OCI-LY1 (cell line): ENCODE data around the gene SEPTIN8.
A peak's percentile ranks its signal among the peaks of the same experiment; 100 is the strongest.

ENCODE experiments used
- H2AFZ ChIP-seq: fragments of 200-600 bp; sonication (generic), shearing (Covaris generic); 2 replicates; pipeline ENCODE4 v1.6.0; 2014; ENCODE audit warnings: antibody characterized with exemption, mild to moderate bottlenecking, low read length
- H3F3A ChIP-seq: fragments of 200-600 bp; sonication (generic), shearing (Covaris generic); 2 replicates; pipeline ENCODE4 v1.6.0; 2014; ENCODE audit warnings: mild to moderate bottlenecking, antibody characterized with exemption, low read length, moderate library complexity; ENCODE audit not compliant: insufficient read depth
- H3K27ac ChIP-seq: fragments of 200-600 bp; sonication (generic); 2 replicates; pipeline ENCODE4 v1.5.1; 2014; ENCODE audit warnings: low read length, mixed run types, mild to moderate bottlenecking, low read depth; ENCODE audit not compliant: poor library complexity, severe bottlenecking
- H3K27me3 ChIP-seq: fragments of 200-600 bp; sonication (generic); 2 replicates; pipeline ENCODE4 v1.6.0; 2014; ENCODE audit warnings: antibody characterized with exemption, mild to moderate bottlenecking, low read length, moderate library complexity; ENCODE audit not compliant: insufficient read depth
- H3K36me3 ChIP-seq: fragments of 200-600 bp; sonication (generic); 2 replicates; pipeline ENCODE4 v1.6.1; 2014; ENCODE audit warnings: mild to moderate bottlenecking, antibody characterized with exemption, low read length, moderate library complexity, mixed read lengths; ENCODE audit not compliant: insufficient read depth
- H3K4me1 ChIP-seq: fragments of 200-600 bp; sonication (generic); 2 replicates; pipeline ENCODE4 v1.5.1; 2014; ENCODE audit warnings: mild to moderate bottlenecking, low read length, moderate library complexity; ENCODE audit not compliant: insufficient read depth, severe bottlenecking
- H3K4me2 ChIP-seq: fragments of 200-600 bp; sonication (generic), shearing (Covaris generic); 2 replicates; pipeline ENCODE4 v1.6.1; 2014; ENCODE audit warnings: low read length
- H3K4me3 ChIP-seq: fragments of 200-600 bp; sonication (generic); 2 replicates; pipeline ENCODE4 v1.5.1; 2014; ENCODE audit warnings: low read length, low read depth, mild to moderate bottlenecking, mixed read lengths; ENCODE audit not compliant: poor library complexity, severe bottlenecking
- H3K79me2 ChIP-seq: fragments of 200-600 bp; shearing (Covaris generic); 2 replicates; pipeline ENCODE4 v1.6.1; 2016; ENCODE audit warnings: mixed run types, low read length, mixed read lengths; ENCODE audit not compliant: insufficient read depth
- H3K9ac ChIP-seq: fragments of 200-600 bp; sonication (generic), shearing (Covaris generic); 2 replicates; pipeline ENCODE4 v1.6.1; 2014; ENCODE audit warnings: mild to moderate bottlenecking, low read length, mixed read lengths
- H3K9me2 ChIP-seq: fragments of 200-600 bp; sonication (generic), shearing (Covaris generic); 2 replicates; pipeline ENCODE4 v1.6.1; 2014; ENCODE audit warnings: low read depth, mild to moderate bottlenecking, low read length, mixed read lengths
- H3K9me3 ChIP-seq: fragments of 200-600 bp; shearing (Covaris generic); 2 replicates; pipeline ENCODE4 v1.6.1; 2014; ENCODE audit warnings: low read length, mixed read lengths
- H4K20me1 ChIP-seq: fragments of 200-600 bp; sonication (generic), shearing (Covaris generic); 2 replicates; pipeline ENCODE4 v1.6.0; 2016; ENCODE audit warnings: mild to moderate bottlenecking, low read length; ENCODE audit not compliant: insufficient read depth
- EZH2 ChIP-seq: fragments of 200-600 bp; sonication (generic), shearing (Covaris generic); IDR thresholded peaks from 2 replicates; pipeline ENCODE4 v1.8.0; 2017; ENCODE audit warnings: borderline replicate concordance, mixed run types, mild to moderate bottlenecking, antibody characterized with exemption, low read length, moderate library complexity, mixed read lengths
- TF ChIP-seq, protein P1 (sequence below): fragments of 200-600 bp; sonication (generic), shearing (Covaris generic); IDR thresholded peaks from 2 replicates; pipeline ENCODE4 v1.5.1; 2017; ENCODE audit warnings: mild to moderate bottlenecking, antibody characterized with exemption, low read length, moderate library complexity, mixed read lengths

Gene SEPTIN8

DNA sequence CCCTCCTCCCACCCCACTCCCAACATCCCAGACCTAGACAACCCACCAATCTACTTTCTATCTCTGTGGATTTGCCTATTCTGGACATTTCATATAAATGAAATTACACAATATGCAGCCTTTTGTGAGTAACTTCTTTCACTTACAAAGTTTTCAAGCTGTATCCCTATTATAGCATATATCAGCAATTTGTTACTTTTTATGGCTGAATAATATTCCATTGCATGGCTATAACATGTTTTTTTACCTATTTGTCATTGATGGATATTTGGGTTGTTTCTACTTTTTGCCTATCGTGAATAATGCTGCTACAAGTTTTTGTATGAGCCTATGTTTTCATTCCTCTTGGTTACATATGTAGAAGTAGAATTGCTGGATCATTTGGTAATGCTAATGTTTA, 37.8 kb downstream of the SEPTIN8 start:
- Histone ChIP-seq H4K20me1 (no peaks in the 10 kb centered on the region), H3K4me2 (no peak overlapping the region), H3K9me2 (no peaks in the 10 kb centered on the region), H3K27me3 (peaks cover 3% of the 10 kb centered on the region; the same call in 1 of the 2 replicates), H2AFZ (no peak overlapping the region), H3K79me2 (no peaks in the 10 kb centered on the region), H3K4me3 (no peak overlapping the region), H3K27ac (no peak overlapping the region), H3K9me3 (no peaks in the 10 kb centered on the region), H3F3A (no peaks in the 10 kb centered on the region), H3K4me1 (peaks cover 21% of the 10 kb centered on the region), H3K36me3 (no peaks in the 10 kb centered on the region), H3K9ac (no peak overlapping the region)
- no peak for TF ChIP-seq EZH2
- TF ChIP-seq, protein P1, sequence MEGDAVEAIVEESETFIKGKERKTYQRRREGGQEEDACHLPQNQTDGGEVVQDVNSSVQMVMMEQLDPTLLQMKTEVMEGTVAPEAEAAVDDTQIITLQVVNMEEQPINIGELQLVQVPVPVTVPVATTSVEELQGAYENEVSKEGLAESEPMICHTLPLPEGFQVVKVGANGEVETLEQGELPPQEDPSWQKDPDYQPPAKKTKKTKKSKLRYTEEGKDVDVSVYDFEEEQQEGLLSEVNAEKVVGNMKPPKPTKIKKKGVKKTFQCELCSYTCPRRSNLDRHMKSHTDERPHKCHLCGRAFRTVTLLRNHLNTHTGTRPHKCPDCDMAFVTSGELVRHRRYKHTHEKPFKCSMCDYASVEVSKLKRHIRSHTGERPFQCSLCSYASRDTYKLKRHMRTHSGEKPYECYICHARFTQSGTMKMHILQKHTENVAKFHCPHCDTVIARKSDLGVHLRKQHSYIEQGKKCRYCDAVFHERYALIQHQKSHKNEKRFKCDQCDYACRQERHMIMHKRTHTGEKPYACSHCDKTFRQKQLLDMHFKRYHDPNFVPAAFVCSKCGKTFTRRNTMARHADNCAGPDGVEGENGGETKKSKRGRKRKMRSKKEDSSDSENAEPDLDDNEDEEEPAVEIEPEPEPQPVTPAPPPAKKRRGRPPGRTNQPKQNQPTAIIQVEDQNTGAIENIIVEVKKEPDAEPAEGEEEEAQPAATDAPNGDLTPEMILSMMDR: no peak

- Histone ChIP-seq H3K27me3 (peaks cover 3% of the 10 kb centered on the region; the same call in 1 of the 2 replicates), H2AFZ (peak overlapping the region; percentile 92), H3K4me1 (peaks cover 21% of the 10 kb centered on the region), H3K4me3 (peak overlapping the region; percentile 85), H3K36me3 (no peaks in the 10 kb centered on the region; the same call in 1 of the 2 replicates), H3K4me2 (peak overlapping the region; percentile 86), H3K79me2 (no peaks in the 10 kb centered on the region), H3K9ac (peak overlapping the region; percentile 22; the same call in 1 of the 2 replicates), H3K27ac (no peak overlapping the region), H4K20me1 (no peaks in the 10 kb centered on the region), H3F3A (no peaks in the 10 kb centered on the region), H3K9me2 (no peaks in the 10 kb centered on the region), H3K9me3 (no peaks in the 10 kb centered on the region)
- TF ChIP-seq, protein P1: no peak
- no peak for TF ChIP-seq EZH2
Observed at GRCh38 chr5:132737982-132738681, 38.9 kb downstream of the SEPTIN8 start.

DNA sequence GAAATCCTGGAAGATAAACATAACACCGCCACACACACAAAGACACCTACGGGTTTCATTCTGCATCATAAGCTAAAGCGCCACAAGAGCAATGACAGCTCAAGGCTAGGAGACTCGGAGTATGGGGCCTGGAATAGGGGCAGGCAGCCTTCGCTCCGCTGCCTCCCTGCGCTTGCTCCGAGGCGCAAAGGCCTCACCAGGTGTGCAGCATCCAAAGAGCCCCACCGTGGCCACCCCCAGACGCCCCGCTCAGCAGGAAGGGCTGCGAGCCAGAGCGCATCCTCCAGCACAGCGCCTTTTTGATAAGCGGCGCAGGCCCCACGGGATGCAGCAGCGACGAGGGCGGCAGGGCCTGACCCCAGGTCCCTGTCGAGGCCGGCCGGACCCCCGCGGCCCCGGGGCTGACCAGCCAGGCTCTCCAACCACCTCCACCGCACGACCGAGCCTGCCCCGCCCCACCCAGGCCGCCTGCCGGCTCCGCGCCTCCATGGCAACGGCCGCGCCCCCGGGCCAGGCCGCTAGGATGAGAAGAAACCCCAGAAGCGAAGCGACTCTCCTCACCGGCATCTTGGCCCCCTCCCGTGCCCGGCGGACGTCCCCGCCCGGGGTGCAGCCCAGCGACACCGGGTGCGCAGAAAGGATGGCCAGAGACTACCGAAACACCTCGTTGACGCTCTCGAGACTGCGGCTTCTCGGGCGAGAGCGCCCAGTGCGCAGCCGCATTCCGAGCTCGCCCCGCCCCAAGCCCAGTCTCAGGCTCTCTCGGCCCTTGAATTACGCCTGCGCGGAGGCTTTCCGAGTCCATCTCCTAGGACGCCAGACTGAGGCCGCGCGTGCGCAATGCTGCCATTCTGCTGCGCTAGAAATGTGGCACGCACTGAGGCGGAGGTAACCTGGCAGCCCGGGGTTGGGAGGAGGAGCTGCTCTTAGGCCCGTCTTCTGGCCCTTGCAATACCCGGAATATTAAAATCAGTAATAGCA, 39.9 kb downstream of the SEPTIN8 start, which contains the start of gene KIF3A:
Gene KIF3A (minus strand): TSS at position 694 of the 981 bp plus-strand sequence. CDS start 127 bp downstream, at position 567.
- H3K27ac ChIP-seq: no peak within 1 kb of the TSS
- H3K27me3 ChIP-seq: no peaks in the 10 kb centered on the region; the same call in 1 of the 2 replicates
- no peaks in the 10 kb centered on the region for H3F3A ChIP-seq
- no peak for TF ChIP-seq EZH2
- TF ChIP-seq, protein P1: no peak; the same call in 1 of the 2 replicates
- no peaks in the 10 kb centered on the region; the same call in 1 of the 2 replicates for H3K36me3 ChIP-seq
- no peaks in the 10 kb centered on the region for H3K9me2 ChIP-seq
- no peaks in the 10 kb centered on the region for H4K20me1 ChIP-seq
- peak within 1 kb of the TSS; percentile 66 for H3K9ac ChIP-seq
- H3K4me1 ChIP-seq: peaks cover 21% of the 10 kb centered on the region
- peak within 1 kb of the TSS; percentile 92 for H2AFZ ChIP-seq
- H3K79me2 ChIP-seq: no peaks in the 10 kb centered on the region
- H3K9me3 ChIP-seq: no peaks in the 10 kb centered on the region
- peak within 1 kb of the TSS; percentile 85 for H3K4me3 ChIP-seq
- peak within 1 kb of the TSS; percentile 86 for H3K4me2 ChIP-seq
